ENCODE measurements around the gene DGKB.

DGKB gene

GRCh38 chr7:14430926-14431325, 471.6 kb downstream of the DGKB start:
- Histone ChIP-seq H3K4me1 (ENCODE audit: control insufficient read depth in 1 of 2, insufficient read depth in 2 of 2, low read length in 2 of 2) (no peaks in the 10 kb centered on the region), H3K36me3 (ENCODE audit: control insufficient read depth in 1 of 2, insufficient read depth in 2 of 2, low read length in 2 of 2) (no peaks in the 10 kb centered on the region), H3K27me3 (ENCODE audit: control insufficient read depth in 1 of 2, insufficient read depth in 2 of 2, low read length in 2 of 2) (no peaks in the 10 kb centered on the region), H3K9ac (ENCODE audit: low read depth in 1 of 2, low read length in 2 of 2) (no peak overlapping the region), H3K27ac (ENCODE audit: low read depth, low read length) (no peak overlapping the region), H3K9me3 (ENCODE audit: control insufficient read depth in 1 of 2, low read length in 2 of 2) (no peaks in the 10 kb centered on the region), H3K4me3 (ENCODE audit: low read depth in 1 of 2, low read length in 2 of 2) (no peak overlapping the region)

DNA sequence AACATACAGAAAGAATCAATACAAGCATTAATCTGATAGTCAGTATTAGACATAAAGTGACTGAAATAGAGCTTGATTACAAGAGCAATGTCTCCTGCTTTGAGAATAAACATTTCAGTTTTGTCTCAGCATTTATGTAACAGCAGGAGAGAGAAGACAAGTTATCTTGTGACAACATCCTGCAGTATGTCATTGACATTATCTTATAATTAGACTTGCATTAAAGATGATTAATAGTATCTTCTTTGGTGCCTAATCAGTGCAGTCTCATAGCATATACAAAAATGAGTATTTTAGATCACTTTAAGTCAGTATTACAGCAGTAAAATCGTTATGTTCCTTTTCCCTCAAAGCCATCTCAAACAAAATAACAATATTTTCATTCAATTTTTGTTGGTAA, 477.0 kb downstream of the DGKB start:
- H3K9ac ChIP-seq (ENCODE audit: low read depth in 1 of 2, low read length in 2 of 2): no peak overlapping the region
- no peaks in the 10 kb centered on the region for H3K4me1 ChIP-seq (ENCODE audit: control insufficient read depth in 1 of 2, insufficient read depth in 2 of 2, low read length in 2 of 2)

GRCh38 chr7:14424675-14425074, 477.9 kb downstream of the DGKB start:
- H3K4me3 ChIP-seq (ENCODE audit: low read depth in 1 of 2, low read length in 2 of 2): no peak overlapping the region
- no peaks in the 10 kb centered on the region for H3K27me3 ChIP-seq (ENCODE audit: control insufficient read depth in 1 of 2, insufficient read depth in 2 of 2, low read length in 2 of 2)
- H3K27ac ChIP-seq (ENCODE audit: low read depth, low read length): no peak overlapping the region
- no peaks in the 10 kb centered on the region for H3K4me1 ChIP-seq (ENCODE audit: control insufficient read depth in 1 of 2, insufficient read depth in 2 of 2, low read length in 2 of 2)
- no peak overlapping the region for H3K9ac ChIP-seq (ENCODE audit: low read depth in 1 of 2, low read length in 2 of 2)
- no peaks in the 10 kb centered on the region for H3K36me3 ChIP-seq (ENCODE audit: control insufficient read depth in 1 of 2, insufficient read depth in 2 of 2, low read length in 2 of 2)
- no peaks in the 10 kb centered on the region for H3K9me3 ChIP-seq (ENCODE audit: control insufficient read depth in 1 of 2, low read length in 2 of 2)

More for the DNA sequence above, 477.0 kb downstream of the DGKB start:
- no peak overlapping the region for H3K4me3 ChIP-seq (ENCODE audit: low read depth in 1 of 2, low read length in 2 of 2)
- H3K27ac ChIP-seq (ENCODE audit: low read depth, low read length): no peak overlapping the region
- no peaks in the 10 kb centered on the region for H3K27me3 ChIP-seq (ENCODE audit: control insufficient read depth in 1 of 2, insufficient read depth in 2 of 2, low read length in 2 of 2)
- H3K36me3 ChIP-seq (ENCODE audit: control insufficient read depth in 1 of 2, insufficient read depth in 2 of 2, low read length in 2 of 2): no peaks in the 10 kb centered on the region
- H3K9me3 ChIP-seq (ENCODE audit: control insufficient read depth in 1 of 2, low read length in 2 of 2): no peaks in the 10 kb centered on the region

DNA sequence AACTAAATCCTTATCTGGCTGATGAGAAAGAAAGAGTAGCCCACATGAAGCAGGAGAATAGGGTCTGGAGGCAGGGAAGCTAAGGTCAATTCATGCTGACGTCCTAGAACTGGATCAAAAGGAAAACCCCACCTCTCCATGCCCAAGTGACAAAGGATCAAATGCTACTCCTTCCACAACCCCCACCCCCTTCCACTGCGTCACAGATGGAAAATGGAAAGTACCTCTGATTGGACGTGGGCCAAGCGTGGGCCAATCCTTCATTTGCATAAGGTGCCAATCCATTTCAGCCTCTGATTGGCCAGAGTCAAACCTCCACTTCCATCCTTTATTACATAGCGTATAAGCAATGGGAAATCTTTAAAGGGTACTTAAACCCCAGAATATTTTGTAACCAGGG, 481.8 kb downstream of the DGKB start:
- no peaks in the 10 kb centered on the region for H3K9me3 ChIP-seq (ENCODE audit: control insufficient read depth in 1 of 2, low read length in 2 of 2)
- H3K27ac ChIP-seq (ENCODE audit: low read depth, low read length): no peak overlapping the region
- H3K27me3 ChIP-seq (ENCODE audit: control insufficient read depth in 1 of 2, insufficient read depth in 2 of 2, low read length in 2 of 2): no peaks in the 10 kb centered on the region
- H3K36me3 ChIP-seq (ENCODE audit: control insufficient read depth in 1 of 2, insufficient read depth in 2 of 2, low read length in 2 of 2): no peaks in the 10 kb centered on the region
- H3K4me3 ChIP-seq (ENCODE audit: low read depth in 1 of 2, low read length in 2 of 2): no peak overlapping the region
- no peak overlapping the region for H3K9ac ChIP-seq (ENCODE audit: low read depth in 1 of 2, low read length in 2 of 2)
- no peaks in the 10 kb centered on the region for H3K4me1 ChIP-seq (ENCODE audit: control insufficient read depth in 1 of 2, insufficient read depth in 2 of 2, low read length in 2 of 2)

DNA sequence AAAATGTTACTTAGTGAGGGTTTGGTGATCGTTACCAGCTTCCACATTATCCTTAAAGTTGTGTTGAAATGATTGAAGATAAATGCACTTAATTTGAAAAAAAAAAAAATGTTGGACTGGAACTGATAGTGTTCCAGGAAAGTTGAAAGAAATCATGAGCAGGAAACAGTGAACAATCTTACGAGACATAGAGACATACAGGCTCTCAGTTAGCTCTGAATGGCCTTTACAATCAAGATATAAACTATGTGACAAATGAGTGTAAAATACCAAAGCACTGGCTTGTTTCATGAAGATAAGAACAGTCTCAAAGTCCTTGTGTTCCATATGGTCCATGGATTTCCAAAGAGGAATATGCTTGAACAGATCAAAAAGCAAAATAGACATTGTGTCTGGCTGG, 483.0 kb downstream of the DGKB start:
- Histone ChIP-seq H3K4me3 (ENCODE audit: low read depth in 1 of 2, low read length in 2 of 2) (no peak overlapping the region), H3K27me3 (ENCODE audit: control insufficient read depth in 1 of 2, insufficient read depth in 2 of 2, low read length in 2 of 2) (no peaks in the 10 kb centered on the region), H3K27ac (ENCODE audit: low read depth, low read length) (no peak overlapping the region), H3K9ac (ENCODE audit: low read depth in 1 of 2, low read length in 2 of 2) (no peak overlapping the region), H3K9me3 (ENCODE audit: control insufficient read depth in 1 of 2, low read length in 2 of 2) (no peaks in the 10 kb centered on the region), H3K4me1 (ENCODE audit: control insufficient read depth in 1 of 2, insufficient read depth in 2 of 2, low read length in 2 of 2) (no peaks in the 10 kb centered on the region), H3K36me3 (ENCODE audit: control insufficient read depth in 1 of 2, insufficient read depth in 2 of 2, low read length in 2 of 2) (no peaks in the 10 kb centered on the region)

DNA sequence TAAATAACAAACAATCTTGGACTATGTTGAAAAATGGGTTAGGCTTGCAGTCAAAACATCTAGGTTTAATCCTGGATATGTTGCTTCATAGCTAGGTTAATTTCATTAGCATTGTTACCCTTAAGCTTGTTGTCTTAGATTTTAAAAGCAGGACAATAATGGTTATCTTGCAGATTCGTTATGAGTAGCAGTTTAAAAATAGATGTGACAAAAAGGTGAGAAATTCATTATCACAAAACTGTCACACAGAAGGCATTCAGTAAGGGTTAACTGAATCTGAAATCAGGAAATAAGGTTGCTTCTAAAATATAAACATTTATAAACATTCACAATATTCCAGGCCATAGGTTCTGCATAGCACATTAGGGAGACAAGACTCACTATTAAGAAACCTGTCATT, 483.9 kb downstream of the DGKB start:
- Histone ChIP-seq H3K36me3 (ENCODE audit: control insufficient read depth in 1 of 2, insufficient read depth in 2 of 2, low read length in 2 of 2) (no peaks in the 10 kb centered on the region), H3K4me3 (ENCODE audit: low read depth in 1 of 2, low read length in 2 of 2) (no peak overlapping the region), H3K4me1 (ENCODE audit: control insufficient read depth in 1 of 2, insufficient read depth in 2 of 2, low read length in 2 of 2) (no peaks in the 10 kb centered on the region), H3K9ac (ENCODE audit: low read depth in 1 of 2, low read length in 2 of 2) (no peak overlapping the region), H3K9me3 (ENCODE audit: control insufficient read depth in 1 of 2, low read length in 2 of 2) (no peaks in the 10 kb centered on the region), H3K27me3 (ENCODE audit: control insufficient read depth in 1 of 2, insufficient read depth in 2 of 2, low read length in 2 of 2) (no peaks in the 10 kb centered on the region), H3K27ac (ENCODE audit: low read depth, low read length) (no peak overlapping the region)

- no peaks in the 10 kb centered on the region for H3K4me1 ChIP-seq (ENCODE audit: control insufficient read depth in 1 of 2, insufficient read depth in 2 of 2, low read length in 2 of 2)
- H3K36me3 ChIP-seq (ENCODE audit: control insufficient read depth in 1 of 2, insufficient read depth in 2 of 2, low read length in 2 of 2): no peaks in the 10 kb centered on the region
- no peak overlapping the region for H3K27ac ChIP-seq (ENCODE audit: low read depth, low read length)
- H3K9ac ChIP-seq (ENCODE audit: low read depth in 1 of 2, low read length in 2 of 2): no peak overlapping the region
- H3K27me3 ChIP-seq (ENCODE audit: control insufficient read depth in 1 of 2, insufficient read depth in 2 of 2, low read length in 2 of 2): no peaks in the 10 kb centered on the region
- H3K9me3 ChIP-seq (ENCODE audit: control insufficient read depth in 1 of 2, low read length in 2 of 2): no peaks in the 10 kb centered on the region
- H3K4me3 ChIP-seq (ENCODE audit: low read depth in 1 of 2, low read length in 2 of 2): no peak overlapping the region
These were observed 488.1 kb downstream of the DGKB start for GRCh38 chr7:14414274-14414986.

GRCh38 chr7:14407246-14408015, 495.1 kb downstream of the DGKB start:
- H3K27me3 ChIP-seq (ENCODE audit: control insufficient read depth in 1 of 2, insufficient read depth in 2 of 2, low read length in 2 of 2): no peaks in the 10 kb centered on the region
- no peak overlapping the region for H3K4me3 ChIP-seq (ENCODE audit: low read depth in 1 of 2, low read length in 2 of 2)
- no peak overlapping the region for H3K9ac ChIP-seq (ENCODE audit: low read depth in 1 of 2, low read length in 2 of 2)
- H3K9me3 ChIP-seq (ENCODE audit: control insufficient read depth in 1 of 2, low read length in 2 of 2): no peaks in the 10 kb centered on the region
- no peaks in the 10 kb centered on the region for H3K4me1 ChIP-seq (ENCODE audit: control insufficient read depth in 1 of 2, insufficient read depth in 2 of 2, low read length in 2 of 2)
- H3K36me3 ChIP-seq (ENCODE audit: control insufficient read depth in 1 of 2, insufficient read depth in 2 of 2, low read length in 2 of 2): no peaks in the 10 kb centered on the region
- no peak overlapping the region for H3K27ac ChIP-seq (ENCODE audit: low read depth, low read length)

DNA sequence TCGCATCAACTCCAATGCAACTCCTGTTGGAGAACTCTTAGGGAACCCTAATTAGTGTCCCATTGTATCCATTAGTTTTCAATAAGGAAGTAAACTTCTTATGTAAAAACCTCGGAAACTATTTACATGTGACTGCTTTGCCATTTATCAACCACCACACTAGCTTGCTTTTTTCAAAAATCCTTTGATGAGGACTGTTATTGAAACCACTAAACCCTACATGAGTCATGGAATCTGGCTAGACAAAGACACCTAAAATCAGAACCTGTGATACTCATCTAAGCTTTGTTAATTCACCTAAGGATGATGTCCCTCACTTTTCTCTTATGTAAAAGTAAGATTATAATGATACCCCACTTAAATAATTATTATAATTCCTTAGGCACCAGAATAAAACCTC, 499.0 kb downstream of the DGKB start:
- Histone ChIP-seq H3K9ac (ENCODE audit: low read depth in 1 of 2, low read length in 2 of 2) (no peak overlapping the region), H3K27ac (ENCODE audit: low read depth, low read length) (no peak overlapping the region), H3K4me3 (ENCODE audit: low read depth in 1 of 2, low read length in 2 of 2) (no peak overlapping the region), H3K4me1 (ENCODE audit: control insufficient read depth in 1 of 2, insufficient read depth in 2 of 2, low read length in 2 of 2) (no peaks in the 10 kb centered on the region), H3K27me3 (ENCODE audit: control insufficient read depth in 1 of 2, insufficient read depth in 2 of 2, low read length in 2 of 2) (no peaks in the 10 kb centered on the region), H3K9me3 (ENCODE audit: control insufficient read depth in 1 of 2, low read length in 2 of 2) (no peaks in the 10 kb centered on the region), H3K36me3 (ENCODE audit: control insufficient read depth in 1 of 2, insufficient read depth in 2 of 2, low read length in 2 of 2) (no peaks in the 10 kb centered on the region)

GRCh38 chr7:14400271-14400670, 502.3 kb downstream of the DGKB start:
- no peak overlapping the region for H3K9ac ChIP-seq (ENCODE audit: low read depth in 1 of 2, low read length in 2 of 2)
- H3K27me3 ChIP-seq (ENCODE audit: control insufficient read depth in 1 of 2, insufficient read depth in 2 of 2, low read length in 2 of 2): no peaks in the 10 kb centered on the region
- no peak overlapping the region for H3K4me3 ChIP-seq (ENCODE audit: low read depth in 1 of 2, low read length in 2 of 2)
- no peaks in the 10 kb centered on the region for H3K36me3 ChIP-seq (ENCODE audit: control insufficient read depth in 1 of 2, insufficient read depth in 2 of 2, low read length in 2 of 2)
- no peaks in the 10 kb centered on the region for H3K9me3 ChIP-seq (ENCODE audit: control insufficient read depth in 1 of 2, low read length in 2 of 2)
- H3K4me1 ChIP-seq (ENCODE audit: control insufficient read depth in 1 of 2, insufficient read depth in 2 of 2, low read length in 2 of 2): no peaks in the 10 kb centered on the region
- no peak overlapping the region for H3K27ac ChIP-seq (ENCODE audit: low read depth, low read length)
